ENCODE measurements around the gene KLHDC4.

Gene KLHDC4

DNA sequence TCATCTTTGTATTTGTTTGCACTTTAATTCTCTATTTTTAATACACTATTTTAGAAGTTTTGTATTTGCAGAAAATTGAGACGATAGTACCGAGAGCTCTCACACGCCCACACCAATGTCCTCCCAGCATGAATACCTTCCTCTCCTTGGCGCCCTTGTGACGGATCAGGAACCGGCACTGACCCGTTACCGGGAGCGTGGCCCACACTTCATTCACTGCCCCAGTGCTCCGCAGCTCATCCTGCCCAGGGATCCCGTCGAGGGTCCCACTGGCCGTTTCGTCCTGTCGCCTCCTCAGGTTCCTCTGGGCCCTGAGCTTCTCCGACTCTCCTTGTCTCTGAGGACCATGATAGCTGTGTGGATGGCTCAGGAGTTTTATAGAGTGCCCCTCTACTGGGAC, 50.6 kb downstream of the KLHDC4 start:
- no peak for DNase-seq

DNA sequence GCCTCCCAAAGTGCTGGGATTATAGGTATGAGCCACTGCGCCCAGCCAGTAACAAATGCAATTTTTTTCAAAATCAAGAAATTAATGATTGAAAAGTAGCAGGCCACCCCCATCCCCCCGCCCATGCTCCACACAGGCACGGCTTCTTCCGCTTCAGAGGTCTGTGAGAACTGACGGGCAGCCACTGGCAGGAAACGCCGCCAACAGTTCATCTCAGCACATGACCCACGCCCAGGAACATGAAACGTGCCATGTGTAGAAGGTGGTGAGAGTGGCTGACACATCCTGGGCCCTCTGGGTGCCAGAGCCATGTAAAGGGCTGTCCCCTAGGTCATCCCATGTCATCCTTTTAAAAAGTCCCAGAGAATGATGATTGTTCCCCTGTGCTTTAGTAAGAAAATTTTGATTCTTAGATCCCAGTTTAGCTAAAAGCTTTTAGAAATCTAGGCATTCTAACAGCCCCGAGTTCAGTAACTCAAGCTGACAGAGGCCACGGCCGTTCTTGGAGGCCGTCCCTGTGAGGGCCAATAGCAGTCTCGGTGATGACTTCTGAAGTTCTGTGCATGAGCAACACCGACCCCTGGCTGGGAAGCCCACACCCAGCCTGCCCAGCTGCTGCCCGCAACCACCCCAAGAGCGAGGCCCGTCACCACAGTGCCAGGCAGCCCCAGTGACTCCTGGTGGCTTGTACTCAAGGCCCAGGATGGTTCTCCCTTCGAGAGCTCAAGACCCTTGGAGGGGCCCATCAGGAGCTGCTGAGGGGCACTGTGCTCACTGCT, 52.1 kb downstream of the KLHDC4 start:
- peak in 2 of 4 experiments; percentile 46 to 48 for DNase-seq

DNA sequence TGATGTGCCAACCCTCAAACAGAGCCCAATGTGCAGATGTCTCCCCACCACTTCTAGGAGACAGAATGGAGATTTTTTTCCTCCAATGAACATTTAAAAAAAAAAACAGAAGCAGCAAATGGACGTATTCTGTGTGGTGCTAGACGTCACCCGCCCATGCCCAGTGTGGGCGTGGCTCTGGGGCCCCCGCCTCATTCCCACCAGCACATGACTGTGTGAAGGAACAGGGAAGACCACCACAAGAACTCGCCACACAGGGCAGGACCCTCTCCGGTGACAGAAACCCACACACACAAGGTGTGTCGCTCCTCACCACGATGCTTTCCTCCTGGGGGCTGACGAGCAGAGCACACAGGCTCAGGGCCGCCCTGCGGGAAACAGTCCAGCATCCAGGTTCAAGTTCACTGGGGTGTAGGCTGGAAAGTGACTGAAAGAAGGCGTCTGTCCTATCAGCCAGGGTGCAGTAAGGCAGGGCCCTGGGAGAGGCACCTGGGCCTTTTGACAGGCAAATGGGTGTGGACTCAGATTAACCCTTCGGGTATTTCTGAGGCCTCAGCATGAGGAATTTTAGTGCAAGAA, 53.5 kb downstream of the KLHDC4 start:
- no peak for DNase-seq

GRCh38 chr16:87710887-87711286, 54.9 kb downstream of the KLHDC4 start:
- DNase-seq, result no peak

DNA sequence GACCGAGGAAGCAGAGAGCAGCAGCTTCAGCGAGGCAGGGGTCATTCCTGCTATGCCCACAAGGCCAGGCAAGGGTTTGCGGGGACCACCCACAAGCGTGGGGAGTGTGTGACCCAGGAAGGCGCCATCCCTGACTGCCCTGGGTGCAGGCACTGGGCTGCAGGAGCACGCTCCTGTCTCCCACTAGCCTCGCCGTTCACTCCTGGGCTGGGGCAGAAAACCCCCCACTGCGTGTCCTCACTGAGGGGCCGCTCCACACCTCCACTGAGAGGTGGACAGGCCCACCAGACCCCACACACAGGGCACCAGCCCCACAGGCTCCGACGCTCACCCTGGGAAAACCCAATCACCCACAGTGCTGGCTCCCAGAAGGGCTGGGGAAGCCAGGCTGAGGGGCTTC, 56.1 kb downstream of the KLHDC4 start:
- no peak for DNase-seq

- no peak for DNase-seq
Observed at GRCh38 chr16:87708881-87709638, 56.7 kb downstream of the KLHDC4 start.

GRCh38 chr16:87707714-87708580, 57.8 kb downstream of the KLHDC4 start:
- no peak for DNase-seq

DNA sequence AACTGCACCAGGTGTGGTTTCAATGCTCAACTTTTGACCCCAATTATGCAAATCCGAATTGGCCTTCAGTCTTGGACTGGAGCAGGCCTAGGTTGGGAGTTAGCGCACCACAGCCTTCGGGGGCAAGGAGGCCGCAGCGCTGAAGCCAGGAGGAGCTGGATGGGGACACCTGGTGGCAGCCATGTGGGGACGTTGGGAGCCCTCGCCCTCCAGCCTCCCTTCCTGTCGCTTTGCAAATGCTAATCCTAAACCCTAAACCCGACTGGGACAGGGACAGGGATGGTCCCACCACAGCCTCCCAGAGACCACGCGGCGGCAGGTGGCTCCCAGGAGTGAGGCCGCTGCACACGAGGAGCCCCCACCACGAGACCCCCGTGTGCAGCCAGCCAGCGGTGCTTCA, 58.7 kb downstream of the KLHDC4 start:
- no peak for DNase-seq

DNA sequence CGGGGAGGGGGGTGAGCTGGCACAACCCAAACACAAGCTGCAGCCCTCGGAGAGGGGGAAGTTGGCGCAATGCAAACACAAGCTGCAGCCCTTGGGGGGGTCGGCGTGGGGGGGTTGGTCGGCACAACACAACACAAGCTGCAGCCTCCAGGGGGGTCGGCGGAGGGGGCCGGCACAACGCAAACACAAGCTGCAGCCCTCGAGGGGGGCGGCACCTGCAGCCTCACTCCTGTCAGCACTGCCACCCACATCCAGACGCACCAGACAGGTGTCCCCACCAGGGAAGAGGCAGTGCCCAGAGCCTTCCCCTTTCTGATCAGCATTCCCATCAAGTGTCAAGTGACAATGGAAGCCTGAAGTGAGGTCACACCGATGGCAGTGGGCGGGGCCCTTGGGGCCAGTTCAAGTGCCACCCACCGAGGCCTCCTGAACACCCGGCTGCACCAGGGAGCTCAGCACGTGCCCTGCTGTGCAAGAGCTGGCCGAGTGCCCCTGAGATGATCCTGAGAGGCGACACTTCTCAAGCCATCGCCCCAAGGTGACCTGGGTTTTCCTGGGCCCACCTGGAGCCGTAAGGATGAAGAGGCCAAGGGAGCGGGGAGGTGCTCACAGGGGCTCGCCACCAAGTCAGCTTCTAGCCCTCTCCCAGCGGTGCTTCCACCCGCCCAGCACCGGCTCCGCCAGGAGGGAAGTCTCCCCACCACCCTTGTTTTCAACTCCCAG, 59.3 kb downstream of the KLHDC4 start:
- DNase-seq, result no peak

GRCh38 chr16:87705771-87706277, 60.0 kb downstream of the KLHDC4 start:
- no peak for DNase-seq

DNA sequence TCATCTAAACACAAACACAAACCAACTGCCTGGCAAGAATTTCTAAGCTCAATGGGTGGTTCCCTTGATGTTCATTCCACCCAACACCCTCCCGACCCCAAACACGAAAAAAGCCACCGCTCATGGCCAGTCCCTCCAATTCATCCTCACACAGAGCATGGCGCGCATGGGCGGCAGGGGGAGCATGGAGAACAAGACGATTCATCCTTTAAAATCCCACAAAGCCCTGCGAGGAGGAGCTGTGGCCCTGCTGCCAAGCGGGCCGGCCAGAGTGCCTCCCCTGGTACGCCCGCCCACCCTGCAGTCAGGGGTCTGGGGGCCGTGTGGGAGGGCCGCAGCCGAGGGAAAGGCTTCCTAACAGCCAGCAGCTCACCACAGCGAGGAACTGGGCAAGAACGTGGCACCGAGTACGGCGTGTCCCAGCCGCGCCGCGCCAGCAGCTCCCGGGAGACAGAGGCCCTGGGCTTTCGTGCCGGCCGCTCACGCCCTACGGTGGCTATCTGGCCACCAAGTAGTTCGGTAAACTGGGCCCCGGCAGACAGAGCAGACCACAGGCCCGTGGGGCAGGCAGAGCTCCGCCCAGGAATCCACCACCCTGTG, 60.9 kb downstream of the KLHDC4 start:
- DNase-seq, result no peak

DNA sequence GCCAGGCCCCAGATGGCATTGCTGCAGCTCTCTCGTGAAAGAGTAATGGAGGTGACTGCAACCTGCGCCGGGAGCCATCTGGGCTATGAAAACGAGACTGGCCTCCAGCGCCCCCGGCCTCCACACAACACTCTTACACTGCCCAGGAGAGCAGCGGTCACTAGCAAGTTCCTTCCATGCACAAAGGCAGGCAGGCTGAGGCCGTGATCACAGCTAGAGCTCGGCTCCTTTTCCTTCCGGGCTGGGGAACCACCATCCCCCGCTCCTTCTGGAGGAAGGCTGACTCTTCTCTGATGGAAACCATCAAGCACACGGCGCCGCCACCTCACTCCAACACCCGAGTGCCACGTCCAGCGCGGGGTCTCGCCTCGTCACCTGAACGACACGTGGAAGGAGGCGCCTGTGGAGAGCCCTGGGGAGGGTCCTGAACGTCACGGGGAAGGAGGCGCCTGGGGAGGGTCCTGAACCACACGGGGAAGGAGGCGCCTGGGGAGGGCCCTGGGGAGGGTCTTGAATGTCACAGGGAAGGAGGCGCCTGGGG, 61.9 kb downstream of the KLHDC4 start:
- no peak for DNase-seq

GRCh38 chr16:87703071-87703470, 62.7 kb downstream of the KLHDC4 start:
- no peak for DNase-seq

DNA sequence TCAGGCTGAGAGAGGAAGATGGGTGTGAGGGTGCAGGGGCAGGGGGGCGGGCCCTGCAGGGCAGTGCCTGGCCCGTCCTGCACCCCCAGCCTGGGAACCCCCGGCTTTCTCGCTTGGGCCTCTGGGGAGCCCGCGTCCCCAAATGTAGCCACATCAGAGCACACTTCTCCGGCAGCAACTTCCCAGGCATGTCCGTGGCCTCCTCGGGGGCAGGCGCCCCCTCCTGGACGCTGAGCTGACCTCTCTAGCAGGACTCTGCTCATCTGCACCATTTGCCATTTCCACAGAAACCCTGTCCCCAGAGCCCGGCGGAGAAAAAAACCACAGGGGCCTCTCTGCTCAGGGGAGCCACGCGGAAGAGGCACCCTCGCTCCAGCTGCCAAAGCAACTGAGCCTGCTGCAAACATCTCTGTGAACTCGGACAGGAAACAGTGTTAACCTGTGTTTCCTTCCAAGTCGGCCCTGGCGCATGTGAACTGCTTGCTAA, 63.4 kb downstream of the KLHDC4 start:
- no peak for DNase-seq

DNA sequence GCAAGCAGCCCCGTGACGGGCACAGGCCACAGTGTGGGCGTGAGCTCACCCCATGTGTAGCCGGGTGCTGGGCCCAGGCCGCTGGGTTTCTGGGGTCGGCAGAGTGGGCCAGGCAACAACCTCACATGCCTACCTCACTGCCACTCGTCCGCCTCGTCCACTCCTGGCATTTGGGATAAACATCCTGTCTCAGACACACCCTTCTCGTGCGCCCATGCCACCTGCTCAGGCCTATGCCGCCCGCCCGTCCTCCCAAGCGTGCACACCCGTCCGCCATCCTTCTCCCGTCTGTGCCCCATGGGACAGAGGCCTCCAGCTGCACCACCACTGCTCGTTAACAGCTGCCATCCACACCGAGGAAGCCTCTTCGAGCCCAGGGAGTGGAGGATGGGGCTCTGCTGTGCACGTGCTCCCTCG, 64.3 kb downstream of the KLHDC4 start:
- no peak for DNase-seq

GRCh38 chr16:87701078-87701460, 64.7 kb downstream of the KLHDC4 start:
- no peak for DNase-seq

GRCh38 chr16:87700406-87701077, 65.2 kb downstream of the KLHDC4 start:
- no peak for DNase-seq

GRCh38 chr16:87698676-87699199, 67.0 kb downstream of the KLHDC4 start:
- no peak for DNase-seq

GRCh38 chr16:87698241-87698640, 67.5 kb downstream of the KLHDC4 start:
- DNase-seq, result no peak

- DNase-seq, result no peak
Observed at GRCh38 chr16:87697792-87698191, 68.0 kb downstream of the KLHDC4 start.

Data from activated CD4-positive, CD25-positive, alpha-beta regulatory T cell (primary cell).